GM12878 (cell line): ENCODE measurements around the gene SDCCAG8. TPM values are rescaled to one million over a fixed set of nuclear protein-coding genes. Genes with fewer than 3 reads are reported as not detected.
A peak's percentile ranks its signal among the peaks of the same experiment; 100 is the strongest.

ENCODE experiments used
- ATAC-seq: fragments of 200-7000 bp; cut with Tn5 transposase; 3 replicates; pipeline ENCODE4 v1.9.1; 2020; ENCODE audit warnings: mild to moderate bottlenecking, moderate library complexity
- BruUV-seq: library from RNA; stranded (reverse); fragments of 400-500 nt; replicated peaks from 2 replicates; lab custom pipeline; 2021; lab: Mats Ljungman, UMichigan
- CTCF ChIA-PET: fragments of 300-600 bp; sonication (Branson Sonifier 250); formaldehyde crosslinking; extraction: SDS; loops from one replicate; lab custom pipeline; 2021; ENCODE audit warnings: inconsistent platforms; lab: Yijun Ruan, JAX
- POLR2A ChIA-PET: fragments of 350-600 bp; formaldehyde crosslinking; extraction: SDS; loops from one replicate; lab custom pipeline; 2021; ENCODE audit warnings: inconsistent platforms; lab: Charles Lee
- RAD21 ChIA-PET: fragments of 300-600 bp; sonication (Branson Sonifier 250); formaldehyde crosslinking; loops from one replicate; lab custom pipeline; 2023; ENCODE audit warnings: antibody characterized with exemption; ENCODE audit not compliant: unreplicated experiment; lab: Charles Lee
- SMC1A ChIA-PET: fragments of 300-600 bp; sonication (Branson Sonifier 250); formaldehyde crosslinking; loops from one replicate; lab custom pipeline; 2023; ENCODE audit not compliant: unreplicated experiment, uncharacterized antibody; lab: Charles Lee
- DNase-seq: peaks from one replicate; pipeline ENCODE4 v3.0.0-alpha.2; 2011; ENCODE audit warnings: low read depth, low spot score
- FAIRE-seq: peaks from 3 replicates; lab custom pipeline; 2011; peaks lifted over from hg19 to GRCh38; lab: Jason Lieb, UNC
- H2AFZ ChIP-seq: 2 replicates; pipeline ENCODE4 v1.6.0; 2011; ENCODE audit warnings: low read depth, low read length, control low read depth; ENCODE audit not compliant: control insufficient read depth
- H3K27ac ChIP-seq: 2 replicates; pipeline ENCODE4 v1.5.1; 2011; ENCODE audit warnings: control low read depth; ENCODE audit not compliant: control insufficient read depth, insufficient read depth
- H3K27me3 ChIP-seq, 2 experiments: replicated peaks in 1 of 2; 2 replicates each; pipeline versions ENCODE4 v1.6.0 to v1.6.1; 2011; ENCODE audit warnings: low read length in 1 of 2; ENCODE audit not compliant: control insufficient read depth in 2 of 2, insufficient read depth in 2 of 2
- H3K36me3 ChIP-seq, 2 experiments: 2 replicates each; pipeline ENCODE4 v1.5.1; 2011; ENCODE audit warnings: low read length in 1 of 2; ENCODE audit not compliant: control insufficient read depth in 2 of 2, insufficient read depth in 2 of 2
- H3K4me1 ChIP-seq: 2 replicates; pipeline ENCODE4 v1.6.1; 2011; ENCODE audit warnings: mild to moderate bottlenecking, low read length, moderate library complexity, mixed read lengths; ENCODE audit not compliant: control insufficient read depth, insufficient read depth
- H3K4me2 ChIP-seq: 2 replicates; pipeline ENCODE4 v1.6.0; 2011; ENCODE audit warnings: control low read depth; ENCODE audit not compliant: control insufficient read depth, insufficient read depth
- H3K4me3 ChIP-seq: fragments of 200-600 bp; sonication (generic); 2 replicates; pipeline ENCODE4 v1.5.1; 2016
- H3K79me2 ChIP-seq: 2 replicates; pipeline ENCODE4 v1.6.0; 2011; ENCODE audit warnings: low read length; ENCODE audit not compliant: control insufficient read depth, insufficient read depth
- H3K9ac ChIP-seq: 2 replicates; pipeline ENCODE4 v1.8.0; 2011; ENCODE audit warnings: low read length, control low read depth, mixed read lengths; ENCODE audit not compliant: control insufficient read depth, insufficient read depth
- H3K9me3 ChIP-seq: replicated peaks from 3 replicates; pipeline ENCODE4 v1.5.1; 2011; ENCODE audit warnings: mild to moderate bottlenecking, low read length; ENCODE audit not compliant: control insufficient read depth, insufficient read depth
- H4K20me1 ChIP-seq: 2 replicates; pipeline ENCODE4 v1.6.0; 2011; ENCODE audit not compliant: control insufficient read depth, insufficient read depth
- BCLAF1 ChIP-seq: fragments of 450-650 bp; IDR thresholded peaks from 2 replicates; pipeline ENCODE4 v1.6.1; 2017; ENCODE audit warnings: antibody characterized with exemption, mild to moderate bottlenecking, moderate library complexity
- E2F4 ChIP-seq: IDR thresholded peaks from 2 replicates; pipeline ENCODE4 v1.6.1; 2012; ENCODE audit warnings: low read depth, low read length, improper control_type of control experiment
- ETV6 ChIP-seq, 2 experiments: fragments of 450-650 bp in 1 of 2; IDR thresholded peaks in 1 of 2; conservative IDR thresholded peaks in 1 of 2; 2 replicates each; pipeline ENCODE4 v1.6.1; 2014; ENCODE audit warnings: antibody characterized with exemption in 1 of 2, borderline replicate concordance in 1 of 2, low read depth in 1 of 2, mild to moderate bottlenecking in 1 of 2, moderate library complexity in 1 of 2
- IKZF2 ChIP-seq, 2 experiments: fragments of 450-650 bp; IDR thresholded peaks; 2 replicates each; pipeline ENCODE4 v1.6.1; 2017; ENCODE audit warnings: mild to moderate bottlenecking in 2 of 2, moderate library complexity in 2 of 2
- MYC ChIP-seq: IDR thresholded peaks from 2 replicates; pipeline ENCODE4 v1.6.1; 2011; ENCODE audit warnings: mild to moderate bottlenecking, low read length, moderate library complexity, inconsistent platforms; ENCODE audit not compliant: insufficient read depth, insufficient replicate concordance, insufficient read length, severe bottlenecking
- NBN ChIP-seq: fragments of 450-650 bp; IDR thresholded peaks from 2 replicates; pipeline ENCODE4 v1.6.1; 2016
- PML ChIP-seq: IDR thresholded peaks from 2 replicates; pipeline ENCODE4 v1.6.1; 2012; ENCODE audit warnings: low read length, inconsistent platforms
- RBBP5 ChIP-seq: fragments of 200-600 bp; sonication (generic); conservative IDR thresholded peaks from 2 replicates; pipeline ENCODE4 v1.6.1; 2016
- RUNX3 ChIP-seq: IDR thresholded peaks from 2 replicates; pipeline ENCODE4 v1.6.1; 2012; ENCODE audit warnings: low read length, inconsistent platforms
- SMAD5 ChIP-seq: IDR thresholded peaks from 2 replicates; pipeline ENCODE4 v1.6.1; 2016; ENCODE audit warnings: antibody characterized with exemption, low read depth
- TCF3 ChIP-seq: IDR thresholded peaks from 2 replicates; pipeline ENCODE4 v1.6.1; 2012; ENCODE audit warnings: low read depth, mild to moderate bottlenecking, low read length, borderline replicate concordance; ENCODE audit not compliant: insufficient read depth
- WGBS: methylation state at CpG from one replicate; pipeline ENCODE4 v1.1.6; 2016; ENCODE audit warnings: low lambda C conversion rate; ENCODE audit not compliant: insufficient replicate concordance, insufficient coverage; ENCODE audit errors: missing lambda C conversion rate; 5-methylcytosine and 5-hydroxymethylcytosine counted together
- in situ Hi-C: fragments of 300-500 bp; cut with MboI; formaldehyde crosslinking; loops from 9 replicates; pipeline ENCODE4 v1.14.3; 2018; ENCODE audit warnings: mixed read lengths
- intact Hi-C: fragments of 100-400 bp; cut with micrococcal nuclease; formaldehyde crosslinking; loops from one replicate; pipeline ENCODE4 v1.14.2; 2022; ENCODE audit not compliant: unreplicated experiment
- polyA plus RNA-seq, 11 experiments: library from polyadenylated mRNA; depleted of rRNA in 4 of 11; unstranded in 6 of 11; stranded (reverse) in 5 of 11; fragments of >200 nt; fragmentation: Nextera tagmentation in 4 of 11; fragmentation: Illumina TruSeq in 1 of 11; extraction: Ambion mirVana in 4 of 11; extraction: Trizol in 1 of 11; gene quantifications; 1 replicate in 1 of 11; 2 replicates in 10 of 11; pipeline versions ENCODE4 v1.2.1 to v1.2.3, GENCODE V29; 2011 to 2016; ENCODE audit warnings: inconsistent platforms in 2 of 11, missing spikeins in 2 of 11, low read depth in 1 of 11
- total RNA-seq, 4 experiments: library from RNA; depleted of rRNA in 3 of 4; stranded (reverse); fragments of >200 nt in 3 of 4; fragmentation: Illumina TruSeq in 1 of 4; extraction: Trizol in 1 of 4; gene quantifications; 2 replicates each; pipeline versions ENCODE4 v1.2.1 to v1.2.3, GENCODE V29; 2013 to 2021

The SDCCAG8 gene
- total and polyA plus RNA-seq, 10 of the 15 experiments (the other 5 are each of a cell fraction or from before 2014, with no cell fraction given) = 15.0 to 25.6 (median 20.6) TPM

- TF ChIP-seq BCLAF1 = no peak
- no peak for TF ChIP-seq SMAD5
- no peak for TF ChIP-seq RUNX3
- no peak for TF ChIP-seq TCF3
- TF ChIP-seq RBBP5 = no peak
- no peak for TF ChIP-seq NBN
- TF ChIP-seq PML = no peak
- TF ChIP-seq E2F4 = no peak
- TF ChIP-seq MYC = no peak
Observed at GRCh38 chr1:243261390-243261789, 5.5 kb downstream of the SDCCAG8 start (continued).

GRCh38 chr1:243264717-243265116 is 8.9 kb downstream of the SDCCAG8 start:
- ChIA-PET POLR2A (interaction anchor here (1.0 to 1.7 kb wide), 2 partner anchors 9 to 10 kb away, joined by 3 to 6 read pairs; partner anchors contain the start of genes CEP170 and SDCCAG8), CTCF (interaction anchor here (0.8 to 1.9 kb wide), 2 partner anchors 8 kb away, joined by 3 to 5 read pairs; partner anchors contain the start of gene SDCCAG8), RAD21 (no interaction called here), SMC1A (interaction anchor here (1.2 to 1.3 kb wide), 2 partner anchors 8 to 48 kb away, joined by 3 to 4 read pairs; no protein-coding TSS in a partner anchor)
- DNase-seq (no peak), FAIRE-seq (no peak), ATAC-seq (peak; percentile 38)
- Histone ChIP-seq H3K27me3 (no peaks in the 10 kb centered on the region), H3K79me2 (no peaks in the 10 kb centered on the region; the same call in 1 of the 2 replicates), H3K4me1 (peaks cover 5% of the 10 kb centered on the region), H3K36me3 (no peaks in the 10 kb centered on the region), H3K4me2 (no peak overlapping the region), H3K9ac (no peak overlapping the region), H3K4me3 (no peak overlapping the region), H2AFZ (no peak overlapping the region; the same call in 1 of the 2 replicates), H4K20me1 (no peaks in the 10 kb centered on the region), H3K27ac (no peak overlapping the region), H3K9me3 (no peaks in the 10 kb centered on the region)
- 49% methylated on average over 2 of the region's 2 CpGs for WGBS
- in situ Hi-C loops = no loop called here
- no TSS peak for BruUV-seq
- TF ChIP-seq IKZF2 (IDR thresholded peaks at IDR 0.05) (no peak), ETV6 (conservative IDR thresholded peaks at IDR 0.05 in 1 of 2, IDR thresholded peaks at IDR 0.05 in 1 of 2; ENCODE audit: borderline replicate concordance in 1 of 2, low read depth in 1 of 2) (peak in 1 of 2 experiments; percentile 23; a peak in 1 of 4 replicates)
- intact Hi-C loops = no loop called here
